H1 (cell line): ENCODE results near the gene PIK3CG. TPM values are rescaled to one million over a fixed set of nuclear protein-coding genes. Genes with fewer than 3 reads are reported as not detected.

Experiments
- CTCF ChIA-PET: fragments of 300-600 bp; sonication (Branson Sonifier 250); formaldehyde crosslinking; loops from one replicate; lab custom pipeline; 2021; ENCODE audit not compliant: partially characterized antibody; lab: Charles Lee
- POLR2A ChIA-PET: fragments of 300-600 bp; sonication (Branson Sonifier 250); formaldehyde crosslinking; loops from one replicate; lab custom pipeline; 2021; ENCODE audit warnings: inconsistent platforms; ENCODE audit not compliant: partially characterized antibody; lab: Charles Lee
- DNase-seq, 2 experiments: peaks; one replicate each; pipeline versions ENCODE4 v3.0.0 to v3.0.0-alpha.2; 2010 to 2022; ENCODE audit warnings: low spot score in 2 of 2, low read depth in 1 of 2, mixed read lengths in 1 of 2
- FAIRE-seq: peaks from 2 replicates; lab custom pipeline; 2011; peaks lifted over from hg19 to GRCh38; lab: Jason Lieb, UNC
- H2AFZ ChIP-seq: 2 replicates; pipeline ENCODE4 v1.8.1; 2012; ENCODE audit warnings: low read length, inconsistent platforms
- H2AK5ac ChIP-seq: 2 replicates; pipeline ENCODE4 v1.6.1; 2013; ENCODE audit warnings: low read depth, low read length
- H2BK120ac ChIP-seq: replicated peaks from 2 replicates; pipeline ENCODE3; 2013; ENCODE audit warnings: low read depth, low read length, inconsistent platforms
- H2BK12ac ChIP-seq: 2 replicates; pipeline ENCODE4 v1.6.1; 2013; ENCODE audit warnings: low read depth, low read length
- H2BK15ac ChIP-seq: 2 replicates; pipeline ENCODE4 v1.6.1; 2013; ENCODE audit warnings: low read length
- H2BK20ac ChIP-seq: 2 replicates; pipeline ENCODE4 v1.6.1; 2013; ENCODE audit warnings: low read length
- H2BK5ac ChIP-seq: 2 replicates; pipeline ENCODE4 v1.6.1; 2013; ENCODE audit warnings: low read depth, low read length
- H3K14ac ChIP-seq: 2 replicates; pipeline ENCODE4 v1.6.1; 2013; ENCODE audit warnings: inconsistent platforms; ENCODE audit not compliant: insufficient read length
- H3K18ac ChIP-seq: 2 replicates; pipeline ENCODE4 v1.6.1; 2013; ENCODE audit warnings: low read length; ENCODE audit errors: extremely low read depth
- H3K23ac ChIP-seq: 2 replicates; pipeline ENCODE4 v1.6.1; 2013; ENCODE audit warnings: inconsistent platforms; ENCODE audit not compliant: insufficient read length
- H3K23me2 ChIP-seq: 2 replicates; pipeline ENCODE4 v1.6.1; 2013; ENCODE audit warnings: low read depth, low read length
- H3K27ac ChIP-seq: 2 replicates; pipeline ENCODE4 v1.6.1; 2011; ENCODE audit warnings: low read depth, low read length, inconsistent platforms
- H3K27me3 ChIP-seq, 4 experiments: replicated peaks in 1 of 4; 1 replicate in 1 of 4; 2 replicates in 3 of 4; pipeline versions ENCODE4 v1.6.1 to v1.8.1; 2011 to 2013; ENCODE audit warnings: low read length in 3 of 4, mild to moderate bottlenecking in 3 of 4, inconsistent platforms in 2 of 4, mixed read lengths in 2 of 4, moderate library complexity in 1 of 4; ENCODE audit not compliant: control insufficient read depth in 3 of 4, insufficient read depth in 3 of 4; ENCODE audit errors: extremely low read depth in 1 of 4
- H3K36me3 ChIP-seq, 4 experiments: 2 replicates each; pipeline versions ENCODE4 v1.6.1 to v1.8.1; 2011 to 2013; ENCODE audit warnings: mild to moderate bottlenecking in 4 of 4, low read length in 3 of 4, moderate library complexity in 2 of 4, control low read depth in 1 of 4, inconsistent platforms in 1 of 4; ENCODE audit not compliant: insufficient read depth in 4 of 4, control insufficient read depth in 2 of 4
- H3K4ac ChIP-seq: replicated peaks from 2 replicates; pipeline ENCODE3; 2013; ENCODE audit warnings: low read length, low read depth, mixed read lengths, inconsistent platforms; ENCODE audit not compliant: insufficient read length
- H3K4me1 ChIP-seq, 4 experiments: replicated peaks in 1 of 4; 1 replicate in 1 of 4; 2 replicates in 3 of 4; pipeline versions ENCODE4 v1.6.1 to v1.8.1; 2011 to 2013; ENCODE audit warnings: low read length in 3 of 4, inconsistent platforms in 2 of 4, mixed read lengths in 1 of 4; ENCODE audit not compliant: insufficient read depth in 4 of 4, control insufficient read depth in 3 of 4
- H3K4me2 ChIP-seq, 2 experiments: 2 replicates each; pipeline versions ENCODE4 v1.6.1 to v1.8.1; 2011 to 2013; ENCODE audit warnings: low read depth in 2 of 2, low read length in 2 of 2, control low read depth in 1 of 2, inconsistent platforms in 1 of 2, mild to moderate bottlenecking in 1 of 2; ENCODE audit not compliant: insufficient read depth in 1 of 2
- H3K4me3 ChIP-seq, 4 experiments: fragments of 200-600, 300-600 bp in 1 of 4; sonication (generic), shearing (Covaris generic), sonication (Bioruptor Twin) in 1 of 4; 2 replicates each; pipeline versions ENCODE4 v1.5.1 to v1.8.1; 2011 to 2016; ENCODE audit warnings: low read length in 4 of 4, low read depth in 3 of 4, control low read depth in 2 of 4, inconsistent platforms in 2 of 4, mild to moderate bottlenecking in 2 of 4, mixed read lengths in 1 of 4, moderate library complexity in 1 of 4; ENCODE audit not compliant: insufficient read depth in 2 of 4; ENCODE audit errors: extremely low read depth in 1 of 4
- H3K56ac ChIP-seq: replicated peaks from 2 replicates; pipeline ENCODE3; 2013; ENCODE audit warnings: low read depth, mild to moderate bottlenecking, mixed read lengths, low read length, inconsistent platforms; ENCODE audit not compliant: insufficient read length
- H3K79me1 ChIP-seq: 2 replicates; pipeline ENCODE4 v1.6.1; 2013; ENCODE audit warnings: low read depth, low read length, control low read depth
- H3K79me2 ChIP-seq, 2 experiments: 2 replicates each; pipeline versions ENCODE4 v1.6.1 to v1.8.1; 2012 to 2013; ENCODE audit warnings: low read length in 2 of 2, mild to moderate bottlenecking in 2 of 2, inconsistent platforms in 1 of 2; ENCODE audit not compliant: insufficient read depth in 2 of 2, control insufficient read depth in 1 of 2
- H3K9ac ChIP-seq, 4 experiments: replicated peaks in 1 of 4; 1 replicate in 1 of 4; 2 replicates in 3 of 4; pipeline versions ENCODE4 v1.6.1 to v1.8.1; 2011 to 2013; ENCODE audit warnings: low read depth in 3 of 4, low read length in 3 of 4, control low read depth in 2 of 4, mild to moderate bottlenecking in 2 of 4, moderate library complexity in 2 of 4, inconsistent platforms in 1 of 4; ENCODE audit errors: extremely low read depth in 1 of 4
- H3K9me3 ChIP-seq, 2 experiments: 2 replicates each; pipeline versions ENCODE4 v1.6.1 to v1.8.1; 2012 to 2013; ENCODE audit warnings: mild to moderate bottlenecking in 2 of 2, moderate library complexity in 2 of 2, control low read depth in 1 of 2, inconsistent platforms in 1 of 2, low read depth in 1 of 2, low read length in 1 of 2, mixed read lengths in 1 of 2; ENCODE audit not compliant: insufficient read depth in 2 of 2
- H4K20me1 ChIP-seq, 2 experiments: replicated peaks in 1 of 2; 2 replicates each; pipeline versions ENCODE3 to v1.8.1; 2011 to 2013; ENCODE audit warnings: inconsistent platforms in 2 of 2, low read length in 2 of 2, mild to moderate bottlenecking in 1 of 2; ENCODE audit not compliant: insufficient read depth in 2 of 2, control insufficient read depth in 1 of 2
- H4K5ac ChIP-seq: 2 replicates; pipeline ENCODE4 v1.6.1; 2013; ENCODE audit warnings: low read length, low read depth, mixed read lengths, inconsistent platforms; ENCODE audit not compliant: insufficient read length
- H4K8ac ChIP-seq: 2 replicates; pipeline ENCODE4 v1.8.0; 2013; ENCODE audit warnings: mild to moderate bottlenecking, moderate library complexity, low read length, inconsistent platforms; ENCODE audit not compliant: insufficient read depth; ENCODE audit errors: extremely low read depth
- H4K91ac ChIP-seq: replicated peaks from 2 replicates; pipeline ENCODE3; 2013; ENCODE audit warnings: low read length, mixed read lengths, inconsistent platforms; ENCODE audit not compliant: insufficient read length
- BCL11A ChIP-seq, 2 experiments: IDR thresholded peaks; one replicate each; pipeline ENCODE4 v1.6.1; 2011; ENCODE audit warnings: low read depth in 2 of 2, low read length in 2 of 2, mild to moderate bottlenecking in 2 of 2
- CHD1 ChIP-seq: IDR thresholded peaks from 2 replicates; pipeline ENCODE4 v1.6.1; 2012; ENCODE audit warnings: low read depth, low read length, improper control_type of control experiment
- TAF7 ChIP-seq: optimal IDR thresholded peaks from 2 replicates; pipeline ENCODE3; 2011; ENCODE audit warnings: low read depth, mild to moderate bottlenecking, inconsistent platforms, low read length, moderate library complexity, borderline replicate concordance
- TBP ChIP-seq: IDR thresholded peaks from 2 replicates; pipeline ENCODE4 v1.6.1; 2011; ENCODE audit warnings: low read depth, low read length, improper control_type of control experiment
- TCF12 ChIP-seq: IDR thresholded peaks from 2 replicates; pipeline ENCODE4 v1.6.1; 2011; ENCODE audit warnings: low read depth, mild to moderate bottlenecking, low read length
- polyA plus RNA-seq, 7 experiments: library from polyadenylated mRNA; depleted of rRNA in 3 of 7; stranded (reverse) in 5 of 7; unstranded in 2 of 7; fragments of >200 nt in 5 of 7; fragments of 200-250 nt in 2 of 7; gene quantifications; 1 replicate in 5 of 7; 2 replicates in 1 of 7; 4 replicates in 1 of 7; pipeline versions ENCODE4 v1.2.1 to v1.2.3, GENCODE V29; 2011 to 2013; ENCODE audit warnings: missing spikeins in 2 of 7, mixed read lengths in 2 of 7
- total RNA-seq: library from RNA; stranded (reverse); fragmentation: NEBNext Ultra II Directional; extraction: Animal tissue kit (Norgen Biotek cat#: 25700); gene quantifications from 2 replicates; pipeline ENCODE4 v1.2.1, GENCODE V29; 2021

Gene PIK3CG
- total and polyA plus RNA-seq, 2 of the 8 experiments (the other 6 are each of a cell fraction or from before 2014, with no cell fraction given): not detected

GRCh38 chr7:106874076-106874475, 9.0 kb downstream of the PIK3CG start:
- Histone ChIP-seq H3K4ac (no peak overlapping the region), H2BK20ac (no peak overlapping the region), H2BK120ac (no peak overlapping the region), H2AK5ac (no peak overlapping the region), H3K9me3 (no peaks in the 10 kb centered on the region), H3K23me2 (no peaks in the 10 kb centered on the region), H3K18ac (no peak overlapping the region), H3K4me1 (no peaks in the 10 kb centered on the region), H3K14ac (no peak overlapping the region), H3K9ac (no peak overlapping the region), H3K36me3 (no peaks in the 10 kb centered on the region), H4K91ac (no peak overlapping the region), H2AFZ (no peak overlapping the region), H3K27me3 (no peaks in the 10 kb centered on the region), H2BK5ac (no peak overlapping the region)
- CTCF ChIA-PET: no interaction called here
- TF ChIP-seq TBP (no peak), TAF7 (no peak), BCL11A (IDR thresholded peaks at IDR 0.05; ENCODE audit: low read depth in 2 of 2, low read length in 2 of 2) (no peak), CHD1 (no peak), TCF12 (no peak)
- TF ChIP-seq, all 59 proteins: peak for 0
- no peak for DNase-seq
- H3K79me1 ChIP-seq: no peaks in the 10 kb centered on the region
- H2BK15ac ChIP-seq: no peak overlapping the region
- H3K4me3 ChIP-seq: no peak overlapping the region
- no peak overlapping the region for H3K27ac ChIP-seq
- no peak overlapping the region for H3K4me2 ChIP-seq
- H3K79me2 ChIP-seq: no peaks in the 10 kb centered on the region
- H4K5ac ChIP-seq: no peak overlapping the region
- H4K8ac ChIP-seq: no peak overlapping the region
- POLR2A ChIA-PET: no interaction called here
- no peak for FAIRE-seq
- no peak overlapping the region for H3K56ac ChIP-seq
- H2BK12ac ChIP-seq: no peak overlapping the region
- H4K20me1 ChIP-seq: no peaks in the 10 kb centered on the region
- H3K23ac ChIP-seq: no peak overlapping the region
